GM18505 (cell line): ENCODE measurements around the gene LBR.

Source experiments
- ATAC-seq: cut with Tn5 transposase; IDR thresholded peaks from one replicate; pipeline ENCODE4 v1.9.1; 2021; ENCODE audit not compliant: unreplicated experiment
- POLR2A ChIP-seq: IDR thresholded peaks from 4 replicates; pipeline ENCODE4 v1.6.1; 2011; ENCODE audit warnings: borderline replicate concordance; ENCODE audit not compliant: insufficient read depth, insufficient read length; ENCODE audit errors: extremely low read depth

Gene LBR

DNA sequence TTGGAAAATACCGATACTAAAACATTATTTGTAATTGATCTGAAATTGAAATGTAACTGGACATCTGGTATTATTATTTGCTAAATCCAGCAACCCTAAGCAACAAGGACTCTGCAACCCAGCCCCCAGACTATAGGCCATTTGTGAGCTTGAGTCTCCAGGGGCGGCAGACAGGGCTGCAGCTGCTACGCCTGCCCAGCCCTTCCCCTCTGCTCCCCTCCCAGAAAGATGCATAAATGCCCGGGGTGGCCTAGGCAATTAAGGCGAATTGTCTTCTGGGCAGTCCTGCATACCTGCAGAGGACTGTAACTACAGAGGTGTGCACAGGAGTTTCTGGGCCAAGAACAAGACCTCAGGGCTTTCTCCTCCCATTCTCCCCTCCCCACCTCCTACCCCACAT is 41.2 kb upstream of the LBR start:
- no peak for ATAC-seq
- no peak for TF ChIP-seq POLR2A

DNA sequence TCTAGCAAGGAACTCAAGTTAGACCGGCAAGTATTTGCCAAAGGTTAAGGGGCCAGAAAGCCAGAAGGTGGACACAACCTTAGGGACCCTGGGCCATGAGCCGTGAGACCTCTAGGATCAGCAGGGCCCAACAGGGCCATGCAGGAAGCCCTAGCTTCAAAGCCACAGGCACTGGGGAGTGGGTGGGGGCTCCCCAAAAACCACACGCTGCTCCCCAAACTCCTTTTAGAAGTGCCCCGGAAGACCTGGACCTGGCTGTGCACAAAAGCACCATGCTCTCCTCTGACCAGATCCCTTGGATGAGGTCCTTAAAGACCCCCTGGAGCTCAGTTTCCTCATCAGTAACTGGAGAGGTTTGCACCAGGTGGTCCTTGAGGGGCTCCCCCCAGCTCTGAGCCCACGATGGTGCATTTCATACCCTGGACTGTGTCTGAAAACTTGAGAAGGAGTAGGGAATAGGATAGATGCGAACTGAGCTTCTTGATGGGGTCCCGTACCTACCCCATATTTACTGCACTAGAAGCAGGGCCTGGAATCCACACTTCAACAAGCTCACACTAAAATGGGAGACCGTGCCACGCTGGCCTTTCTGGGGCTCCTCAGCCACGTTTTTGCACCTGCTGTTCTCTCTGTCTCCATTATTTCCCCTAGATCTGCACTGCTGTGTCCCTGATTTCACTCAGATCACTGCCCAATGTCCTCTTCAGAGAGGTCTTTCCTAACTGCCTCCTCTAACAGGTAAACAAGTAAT is 40.6 kb upstream of the LBR start:
- no peak for TF ChIP-seq POLR2A
- no peak for ATAC-seq

DNA sequence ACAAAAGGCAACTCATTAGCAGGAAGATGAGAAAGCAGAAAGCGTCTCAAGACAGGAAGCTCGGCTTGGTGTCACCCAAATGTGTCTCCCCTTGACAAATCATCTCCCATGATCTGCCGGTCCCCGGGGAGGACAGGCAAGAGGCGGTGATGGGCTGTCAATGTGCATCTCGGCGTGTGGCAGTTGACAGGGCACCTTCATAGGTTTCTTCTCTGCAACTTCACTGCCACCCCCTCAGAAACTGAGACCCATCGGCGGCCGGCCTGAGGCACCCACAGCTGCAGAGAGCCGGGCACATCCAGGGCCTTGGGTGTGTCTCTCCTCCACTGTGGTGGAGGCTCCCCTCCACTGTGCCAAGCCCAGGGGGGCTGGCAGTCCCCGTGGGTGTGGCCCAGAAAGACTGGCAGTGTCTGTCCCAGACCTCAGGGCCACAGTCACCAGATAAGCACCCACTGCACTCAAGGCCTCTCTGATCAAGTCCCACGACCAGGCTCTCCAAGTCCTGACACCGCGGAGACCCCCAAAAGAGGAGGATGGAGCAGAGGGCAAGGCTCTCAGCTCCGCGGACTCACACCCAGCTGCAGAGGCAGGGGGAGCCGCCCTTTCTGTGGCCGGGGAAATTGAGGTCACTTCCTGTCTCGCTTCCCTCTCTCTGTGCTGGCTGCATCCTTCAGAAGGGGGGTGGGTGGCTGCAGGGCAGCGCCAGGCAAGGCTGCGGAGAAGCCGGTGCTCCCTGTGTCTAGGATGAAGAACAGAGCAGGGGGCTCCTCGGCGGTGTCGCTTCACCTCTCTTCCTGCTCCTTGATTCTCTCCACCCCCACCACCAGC is 39.6 kb upstream of the LBR start:
- peak; percentile 96 for ATAC-seq
- TF ChIP-seq POLR2A = peak; percentile 92

DNA sequence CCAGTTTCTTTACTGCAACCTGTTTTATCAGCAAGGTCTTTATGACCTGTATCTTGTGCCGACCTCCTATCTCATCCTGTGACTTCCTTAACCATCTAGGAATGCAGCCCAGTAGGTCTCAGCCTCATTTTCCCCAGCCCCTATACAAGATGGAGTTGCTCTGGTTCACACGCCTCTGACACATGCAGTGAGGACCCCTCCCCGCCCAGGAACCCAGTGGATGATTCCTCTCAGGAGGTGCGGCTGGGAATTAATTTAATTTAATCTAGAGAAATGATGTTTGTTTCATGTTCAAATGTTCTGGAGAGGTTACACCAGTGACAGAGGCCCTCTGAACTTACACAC is 39.0 kb upstream of the LBR start:
- no peak for ATAC-seq
- no peak for TF ChIP-seq POLR2A

DNA sequence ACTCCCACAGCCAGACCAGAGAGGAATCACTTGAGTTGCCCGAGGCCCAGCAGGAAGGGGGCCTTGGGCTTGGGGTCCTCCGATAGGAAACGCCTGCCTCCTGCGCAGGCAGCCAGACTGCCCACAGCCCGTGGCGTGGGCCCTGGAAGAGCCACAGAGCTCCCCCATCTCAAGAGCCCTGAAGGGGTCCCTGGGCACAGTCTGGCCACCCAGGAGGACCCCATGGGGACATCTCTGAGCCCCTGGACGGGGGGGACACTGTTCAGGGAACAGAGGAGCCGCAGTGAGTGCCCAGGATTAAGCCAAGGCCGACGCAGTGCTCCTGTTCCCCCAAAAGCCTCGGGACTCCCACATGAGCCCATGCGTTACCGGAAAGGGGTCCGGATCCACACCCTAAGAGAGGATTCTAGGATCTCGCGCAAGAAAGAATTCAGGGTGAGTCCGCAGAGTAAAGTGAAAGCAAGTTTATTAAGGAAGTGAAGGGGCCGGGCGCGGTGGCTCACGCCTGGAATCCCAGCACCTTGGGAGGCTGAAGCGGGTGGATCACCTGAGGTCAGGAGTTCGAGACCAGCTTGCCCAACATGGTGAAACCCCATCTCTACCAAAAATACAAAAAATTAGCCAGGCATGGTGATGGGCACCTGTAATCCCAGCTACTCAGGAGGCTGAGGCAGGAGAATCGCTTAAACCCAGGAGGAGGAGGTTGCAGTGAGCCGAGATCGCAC is 38.1 kb upstream of the LBR start:
- ATAC-seq = no peak
- no peak for TF ChIP-seq POLR2A

DNA sequence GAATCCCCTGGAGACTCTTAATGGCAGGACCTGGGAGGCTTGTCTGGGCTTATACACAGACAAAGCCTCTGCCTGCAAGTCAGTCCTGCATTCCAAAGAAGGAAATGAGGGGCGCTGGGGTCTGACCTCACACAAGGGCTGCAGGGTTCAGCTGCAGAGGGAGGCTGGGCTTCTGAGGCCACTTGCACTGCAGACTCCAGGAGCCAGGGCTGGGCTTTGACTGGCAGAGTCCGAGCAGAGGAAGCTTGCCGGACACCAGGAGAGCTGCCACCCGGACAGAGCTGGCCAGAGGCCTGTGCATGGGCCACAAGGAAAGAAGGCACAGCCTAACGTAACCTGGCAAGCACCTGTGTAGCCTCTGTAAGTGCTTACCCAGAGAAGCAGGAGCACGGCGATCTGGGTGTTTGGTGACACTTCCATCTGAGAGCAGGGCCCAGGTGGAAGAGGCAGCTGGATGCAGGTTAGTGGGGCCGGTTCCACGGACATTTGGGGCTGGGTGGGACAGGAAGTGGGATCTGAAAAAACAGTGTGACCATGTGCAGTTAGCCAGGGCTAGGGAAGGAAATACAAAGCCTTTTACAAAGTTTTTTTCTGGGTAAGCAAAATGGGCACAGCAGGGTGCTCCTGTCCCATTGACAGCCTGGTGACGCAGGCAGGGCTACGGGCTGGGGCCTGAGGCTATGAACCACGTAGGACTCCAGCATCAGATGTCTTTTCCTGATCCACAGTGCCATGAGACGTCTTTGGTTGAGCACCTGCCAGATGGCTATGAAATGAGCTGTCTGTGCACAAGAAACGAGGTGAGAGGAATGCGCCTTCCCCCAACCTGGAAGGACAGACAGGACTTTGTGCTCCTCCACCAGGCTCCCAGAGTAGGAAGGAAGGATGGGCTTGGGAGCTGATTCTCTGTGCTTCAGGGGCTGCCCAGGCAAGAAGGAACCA is 37.3 kb upstream of the LBR start:
- no peak for TF ChIP-seq POLR2A
- no peak for ATAC-seq

DNA sequence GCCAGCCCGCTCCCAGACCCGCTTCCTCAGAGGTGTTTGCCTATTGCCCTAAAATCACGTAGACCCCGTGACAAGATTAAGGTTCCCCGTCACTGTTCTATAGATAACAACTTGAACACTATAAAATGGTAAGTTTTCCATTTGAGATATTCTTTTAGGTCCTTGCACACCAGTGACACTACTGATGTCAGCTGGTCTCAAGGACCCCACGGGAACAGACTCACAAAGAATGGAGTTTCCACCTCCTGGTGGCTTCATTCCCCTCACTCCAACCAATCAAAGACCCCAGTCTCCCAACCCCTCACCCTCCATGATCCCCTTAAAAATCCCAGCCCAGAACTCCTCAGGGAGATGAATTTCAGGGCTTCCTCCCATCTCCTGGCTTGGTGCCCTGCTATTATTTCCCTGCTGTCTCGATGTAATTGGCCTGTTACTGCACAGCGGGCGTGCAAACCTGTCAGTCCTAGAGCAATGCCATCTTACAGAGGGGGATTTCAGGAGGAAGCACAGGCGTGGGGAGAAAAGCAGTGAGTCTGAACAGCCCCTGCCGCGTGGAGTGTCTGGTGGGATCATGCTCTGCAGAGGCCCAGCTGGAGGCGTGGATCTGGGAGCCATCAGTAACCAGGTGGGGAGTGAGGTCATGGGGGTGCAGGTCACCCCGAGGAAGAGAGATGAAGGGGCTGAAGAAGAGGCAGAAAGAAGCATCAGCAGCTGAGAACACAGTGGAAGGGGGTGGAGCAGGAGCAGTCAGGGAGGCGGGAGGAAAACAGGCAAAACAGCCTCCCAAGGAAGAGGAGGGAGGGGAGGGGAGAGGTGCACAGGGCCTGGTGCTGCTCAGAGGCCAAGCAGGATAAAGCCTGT is 35.1 kb upstream of the LBR start:
- no peak for TF ChIP-seq POLR2A
- no peak for ATAC-seq

DNA sequence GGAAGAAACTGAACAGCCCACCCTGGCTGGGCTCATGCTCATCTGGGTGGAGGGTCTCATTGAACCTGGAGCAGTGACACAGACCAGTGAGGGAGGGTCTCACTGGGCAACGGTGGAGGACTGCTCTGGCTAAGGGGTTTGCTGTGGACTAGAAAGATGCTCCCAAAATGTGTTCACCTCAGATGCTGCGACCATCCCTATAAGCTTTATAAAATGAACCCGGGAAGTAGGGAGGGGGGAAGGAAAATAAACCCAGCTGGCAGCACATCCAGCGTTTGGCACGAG is 34.5 kb upstream of the LBR start:
- ATAC-seq = no peak

DNA sequence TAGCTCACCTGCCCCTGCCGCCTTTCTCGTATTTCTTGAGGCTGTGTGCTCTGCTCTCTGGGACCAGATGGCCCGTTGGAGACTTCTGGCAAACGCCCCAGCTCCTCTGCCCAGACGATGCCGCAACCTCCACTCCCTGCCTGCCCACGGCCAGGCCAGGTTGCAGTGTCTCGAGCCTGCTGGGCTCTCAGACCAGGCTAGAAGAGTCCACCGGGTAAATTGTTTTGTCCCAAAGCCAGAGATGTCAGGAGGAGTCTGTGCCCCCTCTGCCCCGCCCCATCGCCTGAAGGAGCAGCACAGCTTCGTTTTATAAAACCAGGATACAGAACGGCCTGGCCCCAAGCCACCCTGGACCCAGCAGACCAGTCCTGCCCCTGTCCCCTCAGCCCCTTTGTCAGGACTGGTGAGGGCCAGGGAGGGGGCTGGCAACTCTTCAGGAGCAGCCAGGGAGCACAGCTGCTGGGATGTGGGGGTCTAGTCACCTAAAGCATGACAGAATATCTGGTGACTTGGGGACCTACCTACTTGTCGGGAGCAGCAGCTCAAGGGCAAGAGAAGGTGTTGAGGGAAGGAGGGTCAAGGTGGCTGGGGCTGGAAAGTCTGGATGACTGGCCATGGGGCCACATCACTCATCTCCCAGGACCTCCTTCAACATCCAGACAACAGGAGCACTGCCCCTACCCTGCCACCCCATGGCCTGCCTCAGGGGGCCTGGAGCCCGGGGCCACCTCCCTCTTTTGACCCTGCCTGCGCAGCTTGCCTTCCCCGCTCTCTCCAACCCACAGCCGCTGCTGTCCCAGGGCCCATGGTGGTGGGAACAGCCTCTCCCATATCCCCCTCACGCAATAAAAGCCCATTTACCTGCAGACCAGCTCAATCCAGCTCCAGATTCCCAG is 33.9 kb upstream of the LBR start:
- ATAC-seq = no peak
- no peak for TF ChIP-seq POLR2A

More for the DNA sequence above, 34.5 kb upstream of the LBR start:
- no peak for TF ChIP-seq POLR2A

DNA sequence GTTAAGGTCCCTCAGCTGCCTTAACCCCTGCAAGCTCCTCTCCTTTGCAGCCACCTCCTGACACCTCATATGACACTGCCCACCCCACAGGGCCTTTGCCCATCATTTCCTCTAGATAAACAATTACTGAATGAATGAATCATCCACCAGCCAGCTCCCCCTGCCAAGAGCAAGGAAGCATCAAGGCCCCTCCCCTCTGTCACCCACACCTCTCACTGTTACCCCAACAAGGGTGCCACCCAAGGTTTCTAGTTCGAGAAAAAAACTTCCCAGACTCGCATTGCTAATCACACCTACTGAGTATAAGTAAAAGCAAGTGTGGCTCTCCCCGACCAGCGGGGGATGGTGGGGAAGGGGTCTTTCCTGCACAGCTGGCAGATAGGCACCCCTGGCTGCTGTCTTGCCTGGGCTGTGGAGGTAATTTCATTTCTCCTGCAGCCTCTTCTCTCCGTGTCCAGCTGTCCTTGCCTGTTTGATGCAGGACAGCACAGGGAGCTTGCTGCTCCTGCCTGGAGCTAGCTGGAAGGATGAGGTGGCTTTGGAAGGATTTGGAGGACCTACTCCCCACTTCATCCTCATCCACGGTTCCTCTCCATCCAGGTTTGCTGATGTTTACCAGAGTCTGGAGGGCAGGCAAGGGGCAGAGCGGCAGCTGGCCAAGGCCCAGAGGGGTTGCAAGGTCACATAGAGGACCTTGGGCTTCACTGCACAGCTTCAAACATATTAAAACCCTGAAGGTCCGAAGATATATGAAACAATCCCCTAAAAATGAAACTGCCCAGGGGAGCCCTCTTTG is 33.1 kb upstream of the LBR start:
- no peak for TF ChIP-seq POLR2A
- ATAC-seq = no peak

DNA sequence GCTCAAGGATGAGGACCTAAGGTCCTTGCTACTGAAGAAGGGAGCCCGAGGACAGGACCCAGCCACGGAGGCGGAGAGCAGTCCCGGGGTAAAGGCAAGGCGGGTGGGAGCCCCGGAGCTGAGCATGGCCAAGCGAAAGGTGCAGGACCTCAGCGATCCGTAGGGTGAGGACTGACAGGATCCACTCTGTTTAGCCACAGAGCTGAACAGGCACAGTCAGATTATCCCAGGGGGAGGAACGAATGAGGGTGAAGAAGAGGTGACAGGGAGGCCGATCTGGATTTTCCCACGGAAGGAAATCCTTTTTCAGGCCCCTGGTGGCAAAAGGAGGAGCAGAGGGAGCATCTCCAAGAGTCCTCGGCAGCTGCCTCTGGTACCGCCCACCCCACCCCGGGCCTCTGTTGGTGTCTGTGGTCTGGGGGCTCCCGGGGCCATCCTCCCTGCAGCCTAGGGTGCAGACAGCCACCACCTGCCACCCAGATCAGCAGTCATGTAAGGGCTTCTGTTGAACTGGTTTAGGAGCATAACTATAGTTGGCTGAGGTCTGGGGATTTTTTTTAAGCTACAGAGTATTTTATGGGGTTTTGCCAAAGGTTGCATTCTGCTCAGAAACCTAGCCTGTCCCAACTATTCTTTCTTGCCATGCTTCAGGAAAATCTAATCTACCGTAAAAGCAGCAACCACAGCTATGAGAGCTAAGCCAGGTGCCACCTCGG is 32.3 kb upstream of the LBR start:
- no peak for TF ChIP-seq POLR2A
- ATAC-seq = no peak
